Endothelial cell of umbilical vein (primary cell): ENCODE results near the gene MBIP. TPM values are rescaled to one million over a fixed set of nuclear protein-coding genes. Genes with fewer than 3 reads are reported as not detected.

Source experiments
- BruUV-seq: library from RNA; stranded (reverse); fragments of 400-500 nt; replicated peaks from 2 replicates; lab custom pipeline; 2021; lab: Mats Ljungman, UMichigan
- CTCF ChIA-PET: fragments of 300-600, 350-600 bp; sonication (Branson Sonifier 250); formaldehyde crosslinking; loops from one replicate; lab custom pipeline; 2021; ENCODE audit warnings: antibody characterized with exemption, inconsistent platforms; lab: Charles Lee
- POLR2A ChIA-PET: fragments of 300-600, 350-600 bp; sonication (Branson Sonifier 250); formaldehyde crosslinking; loops from one replicate; lab custom pipeline; 2021; ENCODE audit warnings: antibody characterized with exemption, inconsistent platforms; lab: Charles Lee
- DNase-seq: peaks from one replicate; pipeline ENCODE4 v3.0.0-alpha.2; 2011; ENCODE audit warnings: low read depth, low spot score
- FAIRE-seq: peaks from 2 replicates; lab custom pipeline; 2011; peaks lifted over from hg19 to GRCh38; lab: Jason Lieb, UNC
- H2AFZ ChIP-seq: 2 replicates; pipeline ENCODE4 v1.6.0; 2012; ENCODE audit warnings: low read depth, low read length, control low read depth, inconsistent platforms
- H3K27ac ChIP-seq: 2 replicates; pipeline ENCODE4 v1.5.1; 2011; ENCODE audit warnings: low read depth, mild to moderate bottlenecking, control low read depth, low read length, moderate library complexity; ENCODE audit not compliant: insufficient read depth
- H3K27me3 ChIP-seq, 2 experiments: 2 replicates each; pipeline versions ENCODE4 v1.6.0 to v1.6.1; 2011; ENCODE audit warnings: low read length in 2 of 2, mixed read lengths in 1 of 2; ENCODE audit not compliant: control insufficient read depth in 2 of 2, insufficient read depth in 2 of 2
- H3K36me3 ChIP-seq, 2 experiments: 2 replicates in 1 of 2; 3 replicates in 1 of 2; pipeline ENCODE4 v1.5.1; 2011; ENCODE audit warnings: low read length in 2 of 2, mild to moderate bottlenecking in 1 of 2, moderate library complexity in 1 of 2; ENCODE audit not compliant: control insufficient read depth in 2 of 2, insufficient read depth in 2 of 2; ENCODE audit errors: extremely low read depth in 1 of 2
- H3K4me1 ChIP-seq: 3 replicates; pipeline ENCODE4 v1.5.1; 2011; ENCODE audit warnings: mild to moderate bottlenecking, low read length; ENCODE audit not compliant: control insufficient read depth, insufficient read depth; ENCODE audit errors: extremely low read depth
- H3K4me2 ChIP-seq: 2 replicates; pipeline ENCODE4 v1.6.1; 2011; ENCODE audit warnings: low read length, control low read depth, mixed read lengths; ENCODE audit not compliant: insufficient read depth
- H3K4me3 ChIP-seq, 3 experiments: fragments of 200-600 bp in 1 of 3; sonication (generic), shearing (Covaris generic) in 1 of 3; replicated peaks in 1 of 3; 2 replicates each; pipeline ENCODE4 v1.5.1; 2011 to 2016; ENCODE audit warnings: control low read depth in 3 of 3, low read length in 3 of 3, mild to moderate bottlenecking in 2 of 3, inconsistent platforms in 1 of 3, low read depth in 1 of 3, moderate library complexity in 1 of 3; ENCODE audit not compliant: insufficient read depth in 1 of 3
- H3K79me2 ChIP-seq: 2 replicates; pipeline ENCODE4 v1.6.0; 2012; ENCODE audit warnings: low read length, inconsistent platforms; ENCODE audit not compliant: control insufficient read depth, insufficient read depth
- H3K9ac ChIP-seq: replicated peaks from 2 replicates; pipeline ENCODE3; 2011; ENCODE audit warnings: low read length, control low read depth; ENCODE audit not compliant: insufficient read depth; ENCODE audit errors: extremely low read depth
- H3K9me1 ChIP-seq: replicated peaks from 3 replicates; pipeline ENCODE4 v1.6.0; 2011; ENCODE audit warnings: mild to moderate bottlenecking, low read length; ENCODE audit not compliant: control insufficient read depth, insufficient read depth; ENCODE audit errors: extremely low read depth
- H3K9me3 ChIP-seq: replicated peaks from 2 replicates; pipeline ENCODE4 v1.5.1; 2012; ENCODE audit warnings: low read length, inconsistent platforms; ENCODE audit not compliant: control insufficient read depth, insufficient read depth
- H4K20me1 ChIP-seq: replicated peaks from 2 replicates; pipeline ENCODE3; 2011; ENCODE audit warnings: mild to moderate bottlenecking, low read length; ENCODE audit not compliant: control insufficient read depth, insufficient read depth; ENCODE audit errors: extremely low read depth
- CTCF ChIP-seq, 2 donors: IDR thresholded peaks; 1 replicate in 1 of 2; 2 replicates in 1 of 2; pipeline ENCODE4 v1.5.1; 2011; ENCODE audit warnings: low read length in 2 of 2, mild to moderate bottlenecking in 2 of 2, moderate library complexity in 2 of 2, control low read depth in 1 of 2, inconsistent platforms in 1 of 2, low read depth in 1 of 2; ENCODE audit not compliant: insufficient read depth in 1 of 2; ENCODE audit errors: extremely low read depth in 1 of 2
- EZH2 ChIP-seq: IDR thresholded peaks from 2 replicates; pipeline ENCODE4 v1.6.1; 2012; ENCODE audit warnings: borderline replicate concordance, low read depth, mild to moderate bottlenecking, moderate library complexity, low read length, inconsistent platforms; ENCODE audit not compliant: severe bottlenecking
- FOS ChIP-seq: IDR thresholded peaks from 2 replicates; pipeline ENCODE4 v1.6.1; 2011; ENCODE audit warnings: mild to moderate bottlenecking, low read length, moderate library complexity, borderline replicate concordance; ENCODE audit not compliant: insufficient read depth
- GATA2 ChIP-seq: IDR thresholded peaks from 2 replicates; pipeline ENCODE4 v1.7.0; 2011; ENCODE audit warnings: low read depth, mild to moderate bottlenecking, moderate library complexity, mixed read lengths, low read length; ENCODE audit not compliant: insufficient read length, insufficient read depth
- JUN ChIP-seq: IDR thresholded peaks from 2 replicates; pipeline ENCODE4 v1.6.1; 2011; ENCODE audit warnings: borderline replicate concordance, low read depth; ENCODE audit not compliant: insufficient read length, insufficient read depth
- MAX ChIP-seq: IDR thresholded peaks from 2 replicates; pipeline ENCODE4 v1.6.1; 2011; ENCODE audit not compliant: insufficient read depth, insufficient read length
- MYC ChIP-seq: IDR thresholded peaks from one replicate; pipeline ENCODE4 v1.6.1; 2011; ENCODE audit warnings: mild to moderate bottlenecking, low read depth, low read length
- POLR2A ChIP-seq: IDR thresholded peaks from 2 replicates; pipeline ENCODE4 v1.6.1; 2012; ENCODE audit warnings: low read depth, mild to moderate bottlenecking, control low read depth, low read length
- POLR2AphosphoS5 ChIP-seq: IDR thresholded peaks from 2 replicates; pipeline ENCODE4 v1.6.1; 2012; ENCODE audit warnings: low read depth, mild to moderate bottlenecking, control low read depth, low read length, moderate library complexity; ENCODE audit not compliant: insufficient read depth
- dilution Hi-C: fragments of 300-500 bp; cut with MboI; formaldehyde crosslinking; loops from one replicate; pipeline ENCODE4 v1.15.0; 2019; ENCODE audit warnings: low sequenced_read_pairs; ENCODE audit not compliant: extremely low pct_ligation_motif_present
- intact Hi-C: fragments of 100-400 bp; cut with micrococcal nuclease; formaldehyde crosslinking; loops from one replicate; pipeline ENCODE4 v1.10.0; 2022
- polyA plus RNA-seq, 4 experiments: library from polyadenylated mRNA; depleted of rRNA in 3 of 4; stranded (reverse) in 3 of 4; unstranded in 1 of 4; fragments of >200 nt; gene quantifications; 2 replicates each; pipeline versions ENCODE4 v1.2.1 to v1.2.3, GENCODE V29; 2011 to 2012; ENCODE audit warnings: missing spikeins in 1 of 4
- total RNA-seq: library from RNA; stranded (reverse); gene quantifications from 2 replicates; pipeline ENCODE4 v1.2.3, GENCODE V29; 2021

The MBIP gene
- total and polyA plus RNA-seq, 2 donors (not counting 3 experiments of a cell fraction or from before 2014, with no cell fraction given) = 8.8 to 14.5 TPM

GRCh38 chr14:36264595-36264994 is 55.8 kb downstream of the MBIP start:
- dilution Hi-C loops = no loop called here

GRCh38 chr14:36264107-36264506 is 56.3 kb downstream of the MBIP start:
- Histone ChIP-seq H3K9me3 (no peaks in the 10 kb centered on the region), H3K9me1 (no peaks in the 10 kb centered on the region), H3K9ac (no peak overlapping the region), H3K27ac (no peak overlapping the region), H3K36me3 (no peaks in the 10 kb centered on the region), H3K79me2 (no peaks in the 10 kb centered on the region), H4K20me1 (no peaks in the 10 kb centered on the region), H3K4me2 (no peak overlapping the region), H2AFZ (no peak overlapping the region), H3K27me3 (peaks cover 1 to 2% of the 10 kb centered on the region in 2 experiments), H3K4me1 (no peaks in the 10 kb centered on the region), H3K4me3 (no peak overlapping the region)
- no peak for DNase-seq
- FAIRE-seq = no peak
- TF ChIP-seq GATA2 = no peak
- no peak for TF ChIP-seq CTCF (IDR thresholded peaks at IDR 0.05; ENCODE audit: extremely low read depth in 1 of 2, insufficient read depth in 1 of 2, low read depth in 1 of 2, low read length in 2 of 2)
- TF ChIP-seq POLR2A = no peak
- no peak for TF ChIP-seq POLR2AphosphoS5
- no peak for TF ChIP-seq JUN
- TF ChIP-seq MAX = no peak
- no peak for TF ChIP-seq EZH2
- no peak for TF ChIP-seq MYC
- no peak for TF ChIP-seq FOS
- intact Hi-C loops (no loop called here), dilution Hi-C loops (no loop called here)
- no TSS peak for BruUV-seq
- ChIA-PET CTCF (no interaction called here), POLR2A (no interaction called here)

More at GRCh38 chr14:36264595-36264994, 55.8 kb downstream of the MBIP start:
- ChIA-PET POLR2A (no interaction called here), CTCF (no interaction called here)
- Histone ChIP-seq H3K4me1 (no peaks in the 10 kb centered on the region), H3K79me2 (no peaks in the 10 kb centered on the region), H4K20me1 (no peaks in the 10 kb centered on the region), H3K4me2 (no peak overlapping the region), H3K27ac (no peak overlapping the region), H3K9me1 (no peaks in the 10 kb centered on the region), H3K9ac (no peak overlapping the region), H3K27me3 (peaks cover 2 to 3% of the 10 kb centered on the region in 2 experiments), H2AFZ (no peak overlapping the region), H3K4me3 (no peak overlapping the region), H3K36me3 (no peaks in the 10 kb centered on the region), H3K9me3 (no peaks in the 10 kb centered on the region)
- no peak for DNase-seq
- TF ChIP-seq POLR2AphosphoS5 (no peak), JUN (no peak), MAX (no peak), MYC (no peak), GATA2 (no peak)
- intact Hi-C loops = no loop called here
- no peak for FAIRE-seq
- BruUV-seq = no TSS peak
